ENCODE data around the gene BMP8B. TPM values are rescaled to one million over a fixed set of nuclear protein-coding genes. Genes with fewer than 3 reads are reported as not detected.
A peak's percentile ranks its signal among the peaks of the same experiment; 100 is the strongest.
"Not testable (repeated sequence)": the region's sequence is repeated elsewhere in the genome, so short reads cannot be mapped to it uniquely, and the experiment has no call there.

The BMP8B gene
- total and polyA plus RNA-seq, 3 donors from 2014 or later, result 4.4 to 5.6 (median 5.5) TPM

DNA sequence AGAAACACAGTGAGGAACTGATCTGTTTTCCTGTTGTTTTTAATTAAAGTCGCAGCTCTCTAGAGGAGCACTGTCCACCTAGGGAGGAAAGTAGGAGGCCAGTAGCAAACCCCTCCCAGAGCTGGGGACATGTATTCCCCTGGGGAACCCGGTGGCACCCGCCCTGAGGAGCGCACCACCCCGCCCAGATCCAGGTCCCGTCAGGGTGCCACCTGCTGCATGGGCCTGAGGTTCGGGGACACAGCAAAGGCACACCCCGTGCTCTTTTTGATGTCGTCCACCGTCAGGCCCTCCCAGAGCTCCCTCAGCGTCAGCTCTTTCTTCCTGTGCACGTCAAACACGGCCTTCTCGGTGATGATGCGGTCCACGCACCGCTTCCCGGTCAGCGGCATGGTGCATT lies 19.2 kb downstream of the BMP8B start:
- intact Hi-C loops (cut with DNase I; ENCODE audit: low total_unique reads); H3K4me3 ChIP-seq; H3K27ac ChIP-seq; H3K36me3 ChIP-seq (ENCODE audit: low read depth, missing control alignments); H3K27me3 ChIP-seq; H3K9me3 ChIP-seq; DNase-seq; H3K4me1 ChIP-seq: not testable (repeated sequence)
- 87% methylated on average over 16 of the region's 19 CpGs; no CpG with 5 or more reads in 1 of the 2 donors for WGBS, 2 donors

- H3K36me3 ChIP-seq (ENCODE audit: low read depth, missing control alignments); H3K4me1 ChIP-seq; H3K4me3 ChIP-seq; H3K27ac ChIP-seq; H3K27me3 ChIP-seq; DNase-seq; intact Hi-C loops (cut with DNase I; ENCODE audit: low total_unique reads); H3K9me3 ChIP-seq: not testable (repeated sequence)
- WGBS, 2 donors, result 29 to 33% methylated on average over 1 to 2 of the region's 5 CpGs
Measured at GRCh38 chr1:39766466-39766865, 22.2 kb downstream of the BMP8B start.

DNA sequence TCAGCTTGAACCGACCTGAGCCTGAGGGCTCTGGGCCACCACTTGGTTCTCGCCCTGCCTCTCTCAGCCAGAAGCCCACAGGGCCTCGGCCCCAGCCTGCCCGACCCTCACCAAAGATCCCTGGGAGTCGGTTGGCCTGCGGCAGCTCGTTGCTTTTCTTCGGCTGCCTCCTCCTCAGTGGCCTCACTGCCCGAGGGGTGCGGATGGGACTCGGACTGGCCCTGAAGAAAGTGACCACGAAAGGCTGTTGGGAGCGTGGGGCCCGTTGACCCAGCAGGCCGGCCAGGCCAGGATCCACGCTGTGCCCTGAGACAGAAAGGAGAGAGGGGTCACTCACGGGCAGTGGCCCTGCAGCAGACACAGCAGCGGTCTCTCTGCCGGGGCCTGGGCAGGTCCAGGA lies 24.2 kb downstream of the BMP8B start:
- H3K4me3 ChIP-seq; H3K27ac ChIP-seq; H3K4me1 ChIP-seq; H3K36me3 ChIP-seq (ENCODE audit: low read depth, missing control alignments); H3K27me3 ChIP-seq; H3K9me3 ChIP-seq; DNase-seq; intact Hi-C loops (cut with DNase I; ENCODE audit: low total_unique reads): not testable (repeated sequence)
- 93% methylated on average over 12 of the region's 19 CpGs; no CpG with 5 or more reads in 1 of the 2 donors for WGBS, 2 donors

- H3K27me3 ChIP-seq; intact Hi-C loops (cut with DNase I; ENCODE audit: low total_unique reads); H3K4me3 ChIP-seq; H3K36me3 ChIP-seq (ENCODE audit: low read depth, missing control alignments); DNase-seq; H3K9me3 ChIP-seq; H3K4me1 ChIP-seq; H3K27ac ChIP-seq: not testable (repeated sequence)
- 86 to 95% methylated on average over 14 to 15 of the region's 18 CpGs for WGBS, 2 donors
Measured at GRCh38 chr1:39763619-39764374, 24.9 kb downstream of the BMP8B start.

DNA sequence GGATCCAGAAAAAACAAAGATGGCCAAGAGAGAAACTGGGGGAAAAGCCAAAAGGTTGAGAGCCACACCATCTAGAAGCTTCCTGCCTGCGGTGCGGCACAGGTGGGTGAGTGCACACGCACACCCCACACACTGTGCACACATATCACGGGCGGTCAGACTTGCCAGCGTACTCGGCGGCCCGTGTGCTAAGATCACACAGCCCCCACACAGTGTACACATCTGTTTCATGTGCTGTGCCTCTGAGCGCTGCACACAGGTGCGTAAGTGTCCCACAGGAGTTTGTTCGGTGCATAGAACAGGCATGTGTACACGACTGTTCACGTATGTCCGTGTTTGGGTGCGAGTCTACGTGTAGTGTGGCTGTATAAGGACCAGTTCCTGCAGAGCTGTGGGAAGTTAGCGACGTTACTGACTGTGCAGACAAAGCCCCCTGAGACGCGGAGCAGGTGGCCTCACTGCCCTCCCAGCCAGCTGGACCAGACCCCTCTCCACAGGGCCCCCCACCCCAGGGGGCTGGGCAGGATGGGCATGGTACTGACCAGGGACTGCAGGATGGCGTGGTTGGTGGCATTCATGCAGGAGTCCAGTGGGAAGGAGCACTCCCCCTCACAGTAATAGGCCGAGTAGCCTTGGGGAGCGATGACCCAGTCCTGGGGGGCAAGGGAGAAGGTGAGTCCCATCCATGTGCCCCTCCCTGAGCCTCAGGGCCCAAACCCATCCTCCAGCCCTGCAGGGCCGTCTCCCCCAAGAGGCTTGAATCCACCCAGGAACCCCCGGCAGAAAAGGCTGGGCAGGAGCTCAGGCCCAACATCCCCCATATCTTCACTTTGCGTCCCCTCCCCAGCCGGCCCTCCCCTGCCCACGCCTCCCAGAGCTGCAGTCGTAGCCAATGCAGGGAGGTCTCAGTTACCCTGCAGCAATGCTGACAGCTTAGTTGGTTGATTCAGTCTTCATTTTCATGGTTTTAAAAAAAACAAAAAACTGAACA lies 25.8 kb downstream of the BMP8B start:
- no peaks in the 10 kb centered on the region for H3K9me3 ChIP-seq
- intact Hi-C loops (cut with DNase I; ENCODE audit: low total_unique reads), result no loop called here
- 89 to 90% methylated on average over 29 to 30 of the region's 30 CpGs for WGBS, 2 donors
- H3K4me1 ChIP-seq, result no peaks in the 10 kb centered on the region
- no peak overlapping the region for H3K4me3 ChIP-seq
- no peak for DNase-seq
- H3K27ac ChIP-seq, result no peak overlapping the region
- no peaks in the 10 kb centered on the region for H3K27me3 ChIP-seq
- no peak for TF ChIP-seq POLR2A (IDR thresholded peaks at IDR 0.05)
- H3K36me3 ChIP-seq (ENCODE audit: low read depth, missing control alignments), result no peaks in the 10 kb centered on the region

- WGBS, 2 donors, result 51 to 60% methylated on average over 12 to 16 of the region's 16 CpGs
- DNase-seq, result peak; percentile 40
- H3K4me3 ChIP-seq, result no peak overlapping the region
Measured at GRCh38 chr1:39761557-39762260, 27.0 kb downstream of the BMP8B start.

More at GRCh38 chr1:39761557-39762260, 27.0 kb downstream of the BMP8B start:
- Histone ChIP-seq H3K9me3 (no peaks in the 10 kb centered on the region), H3K36me3 (ENCODE audit: low read depth, missing control alignments) (no peaks in the 10 kb centered on the region), H3K4me1 (no peaks in the 10 kb centered on the region), H3K27me3 (no peaks in the 10 kb centered on the region), H3K27ac (no peak overlapping the region)
- intact Hi-C loops (cut with DNase I; ENCODE audit: low total_unique reads), result no loop called here
- no peak for TF ChIP-seq CTCF (IDR thresholded peaks at IDR 0.05)
- TF ChIP-seq POLR2A (IDR thresholded peaks at IDR 0.05), result no peak
